ENCODE results near the gene TBCD.

Gene TBCD

GRCh38 chr17:82875407-82875856 lies 123.6 kb downstream of the TBCD start:
- DNase-seq (ENCODE audit: low spot score): no peak
- H3K4me3 ChIP-seq: no peak overlapping the region
- TF ChIP-seq, protein P1, sequence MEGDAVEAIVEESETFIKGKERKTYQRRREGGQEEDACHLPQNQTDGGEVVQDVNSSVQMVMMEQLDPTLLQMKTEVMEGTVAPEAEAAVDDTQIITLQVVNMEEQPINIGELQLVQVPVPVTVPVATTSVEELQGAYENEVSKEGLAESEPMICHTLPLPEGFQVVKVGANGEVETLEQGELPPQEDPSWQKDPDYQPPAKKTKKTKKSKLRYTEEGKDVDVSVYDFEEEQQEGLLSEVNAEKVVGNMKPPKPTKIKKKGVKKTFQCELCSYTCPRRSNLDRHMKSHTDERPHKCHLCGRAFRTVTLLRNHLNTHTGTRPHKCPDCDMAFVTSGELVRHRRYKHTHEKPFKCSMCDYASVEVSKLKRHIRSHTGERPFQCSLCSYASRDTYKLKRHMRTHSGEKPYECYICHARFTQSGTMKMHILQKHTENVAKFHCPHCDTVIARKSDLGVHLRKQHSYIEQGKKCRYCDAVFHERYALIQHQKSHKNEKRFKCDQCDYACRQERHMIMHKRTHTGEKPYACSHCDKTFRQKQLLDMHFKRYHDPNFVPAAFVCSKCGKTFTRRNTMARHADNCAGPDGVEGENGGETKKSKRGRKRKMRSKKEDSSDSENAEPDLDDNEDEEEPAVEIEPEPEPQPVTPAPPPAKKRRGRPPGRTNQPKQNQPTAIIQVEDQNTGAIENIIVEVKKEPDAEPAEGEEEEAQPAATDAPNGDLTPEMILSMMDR (IDR thresholded peaks at IDR 0.05): no peak
- H3K27ac ChIP-seq: no peak overlapping the region

- TF ChIP-seq, protein P1 (IDR thresholded peaks at IDR 0.05): no peak
- Histone ChIP-seq H3K4me3 (no peak overlapping the region), H3K27ac (peak overlapping the region; percentile 3 to 57)
- no peak for DNase-seq (ENCODE audit: low spot score)
These were observed 124.3 kb downstream of the TBCD start for GRCh38 chr17:82876149-82876548.

DNA sequence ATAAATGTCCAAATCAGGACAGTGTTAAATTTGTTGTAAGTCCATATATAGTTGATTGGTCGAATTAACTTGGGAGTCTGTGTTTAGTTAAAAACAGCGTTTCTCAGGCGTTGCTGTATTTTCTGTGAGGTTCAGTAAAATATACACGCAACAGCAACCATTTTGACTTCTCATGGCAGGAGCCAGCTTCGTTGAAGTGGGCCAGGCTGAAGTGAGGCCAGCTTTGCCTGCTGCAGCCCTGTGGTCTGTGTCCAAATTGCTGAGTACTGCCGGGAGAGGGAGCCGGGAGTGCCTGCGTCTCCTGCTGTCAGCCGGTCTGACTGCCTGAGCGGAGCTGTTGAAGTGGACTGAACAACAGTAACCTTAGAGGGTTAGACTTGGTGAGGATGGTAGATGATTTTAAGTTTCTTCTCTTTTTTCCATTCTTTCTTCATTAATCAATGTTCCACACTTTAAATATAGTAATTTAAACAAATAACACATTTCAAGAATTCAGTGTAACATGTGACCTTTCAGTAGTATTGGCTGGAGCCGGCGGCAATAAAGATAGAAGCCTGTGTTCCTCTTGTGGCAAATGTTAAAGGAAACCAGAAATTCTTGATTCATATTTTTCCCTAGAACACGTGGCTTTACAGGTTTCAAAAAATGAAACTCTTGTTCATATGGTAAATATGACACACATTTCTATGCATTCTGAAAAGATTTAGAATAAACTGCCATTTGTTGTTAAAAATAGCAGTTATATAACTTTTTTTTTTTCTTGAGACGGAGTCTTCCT lies 124.9 kb downstream of the TBCD start:
- peak overlapping the region; percentile 3 to 57 for H3K27ac ChIP-seq
- H3K4me3 ChIP-seq: no peak overlapping the region
- no peak for DNase-seq (ENCODE audit: low spot score)
- TF ChIP-seq, protein P1 (IDR thresholded peaks at IDR 0.05): no peak

DNA sequence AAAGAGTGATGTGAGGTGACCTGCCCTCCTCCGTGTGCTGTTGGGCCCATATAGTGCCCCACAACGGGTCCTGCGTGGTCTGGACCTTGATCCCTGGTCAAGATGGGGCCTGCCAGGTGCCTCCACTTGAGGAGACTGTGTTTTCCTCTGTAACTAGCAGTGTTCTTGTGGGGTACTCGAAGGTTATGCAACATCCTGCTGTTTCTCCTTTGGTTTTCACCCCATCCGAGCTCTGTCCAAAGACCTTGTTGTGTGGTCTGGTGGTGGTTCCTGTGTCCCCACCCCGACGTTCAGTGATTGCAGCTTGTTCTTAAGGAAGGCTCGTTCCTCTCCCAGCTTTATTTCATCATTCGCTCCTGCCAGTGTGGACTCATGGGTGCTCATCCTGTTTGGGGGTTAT lies 126.7 kb downstream of the TBCD start:
- DNase-seq (ENCODE audit: low spot score): no peak
- H3K27ac ChIP-seq: no peak overlapping the region
- no peak overlapping the region for H3K4me3 ChIP-seq
- TF ChIP-seq, protein P1 (IDR thresholded peaks at IDR 0.05): no peak

DNA sequence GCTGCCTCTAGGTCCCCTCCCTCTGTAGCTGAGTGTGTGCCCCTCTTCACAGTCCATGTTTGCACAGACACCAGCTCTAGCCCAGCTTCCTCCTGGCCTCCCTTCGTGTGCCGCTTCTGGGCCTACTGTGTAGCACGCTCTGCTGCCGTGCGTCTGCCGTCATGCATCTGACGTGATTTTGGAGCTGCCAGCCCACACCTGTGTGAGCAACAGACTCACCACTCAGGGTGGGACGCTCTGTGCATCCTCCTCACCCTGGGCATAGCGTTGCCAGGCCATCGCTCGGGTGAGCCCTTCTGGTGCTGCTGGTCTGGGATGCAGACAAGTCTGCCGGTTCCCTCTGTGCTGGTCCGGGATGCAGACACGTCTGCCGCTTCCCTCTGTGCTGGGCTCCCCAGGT lies 127.4 kb downstream of the TBCD start:
- DNase-seq (ENCODE audit: low spot score): no peak
- Histone ChIP-seq H3K4me3 (no peak overlapping the region), H3K27ac (no peak overlapping the region)
- TF ChIP-seq, protein P1 (IDR thresholded peaks at IDR 0.05): no peak

- Histone ChIP-seq H3K27ac (peak overlapping the region in 1 of 2 donors; percentile 36), H3K4me3 (no peak overlapping the region)
- TF ChIP-seq, protein P1 (IDR thresholded peaks at IDR 0.05): no peak
- DNase-seq (ENCODE audit: low spot score): no peak
These were observed 128.9 kb downstream of the TBCD start for GRCh38 chr17:82880620-82881323.
